H1 (cell line): ENCODE data around the gene SGSM1. TPM values are rescaled to one million over a fixed set of nuclear protein-coding genes. Genes with fewer than 3 reads are reported as not detected.

ENCODE experiments used
- CTCF ChIA-PET: fragments of 300-600 bp; sonication (Branson Sonifier 250); formaldehyde crosslinking; loops from one replicate; lab custom pipeline; 2021; ENCODE audit not compliant: partially characterized antibody; lab: Charles Lee
- POLR2A ChIA-PET: fragments of 300-600 bp; sonication (Branson Sonifier 250); formaldehyde crosslinking; loops from one replicate; lab custom pipeline; 2021; ENCODE audit warnings: inconsistent platforms; ENCODE audit not compliant: partially characterized antibody; lab: Charles Lee
- DNase-seq, 2 experiments: peaks; one replicate each; pipeline versions ENCODE4 v3.0.0 to v3.0.0-alpha.2; 2010 to 2022; ENCODE audit warnings: low spot score in 2 of 2, low read depth in 1 of 2, mixed read lengths in 1 of 2
- FAIRE-seq: peaks from 2 replicates; lab custom pipeline; 2011; peaks lifted over from hg19 to GRCh38; lab: Jason Lieb, UNC
- H2AFZ ChIP-seq: 2 replicates; pipeline ENCODE4 v1.8.1; 2012; ENCODE audit warnings: low read length, inconsistent platforms
- H2AK5ac ChIP-seq: 2 replicates; pipeline ENCODE4 v1.6.1; 2013; ENCODE audit warnings: low read depth, low read length
- H2BK120ac ChIP-seq: replicated peaks from 2 replicates; pipeline ENCODE3; 2013; ENCODE audit warnings: low read depth, low read length, inconsistent platforms
- H2BK12ac ChIP-seq: 2 replicates; pipeline ENCODE4 v1.6.1; 2013; ENCODE audit warnings: low read depth, low read length
- H2BK15ac ChIP-seq: 2 replicates; pipeline ENCODE4 v1.6.1; 2013; ENCODE audit warnings: low read length
- H2BK20ac ChIP-seq: 2 replicates; pipeline ENCODE4 v1.6.1; 2013; ENCODE audit warnings: low read length
- H2BK5ac ChIP-seq: 2 replicates; pipeline ENCODE4 v1.6.1; 2013; ENCODE audit warnings: low read depth, low read length
- H3K14ac ChIP-seq: 2 replicates; pipeline ENCODE4 v1.6.1; 2013; ENCODE audit warnings: inconsistent platforms; ENCODE audit not compliant: insufficient read length
- H3K18ac ChIP-seq: 2 replicates; pipeline ENCODE4 v1.6.1; 2013; ENCODE audit warnings: low read length; ENCODE audit errors: extremely low read depth
- H3K23ac ChIP-seq: 2 replicates; pipeline ENCODE4 v1.6.1; 2013; ENCODE audit warnings: inconsistent platforms; ENCODE audit not compliant: insufficient read length
- H3K23me2 ChIP-seq: 2 replicates; pipeline ENCODE4 v1.6.1; 2013; ENCODE audit warnings: low read depth, low read length
- H3K27ac ChIP-seq: 2 replicates; pipeline ENCODE4 v1.6.1; 2011; ENCODE audit warnings: low read depth, low read length, inconsistent platforms
- H3K27me3 ChIP-seq, 4 experiments: replicated peaks in 1 of 4; 1 replicate in 1 of 4; 2 replicates in 3 of 4; pipeline versions ENCODE4 v1.6.1 to v1.8.1; 2011 to 2013; ENCODE audit warnings: low read length in 3 of 4, mild to moderate bottlenecking in 3 of 4, inconsistent platforms in 2 of 4, mixed read lengths in 2 of 4, moderate library complexity in 1 of 4; ENCODE audit not compliant: control insufficient read depth in 3 of 4, insufficient read depth in 3 of 4; ENCODE audit errors: extremely low read depth in 1 of 4
- H3K36me3 ChIP-seq, 4 experiments: 2 replicates each; pipeline versions ENCODE4 v1.6.1 to v1.8.1; 2011 to 2013; ENCODE audit warnings: mild to moderate bottlenecking in 4 of 4, low read length in 3 of 4, moderate library complexity in 2 of 4, control low read depth in 1 of 4, inconsistent platforms in 1 of 4; ENCODE audit not compliant: insufficient read depth in 4 of 4, control insufficient read depth in 2 of 4
- H3K4ac ChIP-seq: replicated peaks from 2 replicates; pipeline ENCODE3; 2013; ENCODE audit warnings: low read length, low read depth, mixed read lengths, inconsistent platforms; ENCODE audit not compliant: insufficient read length
- H3K4me1 ChIP-seq, 4 experiments: replicated peaks in 1 of 4; 1 replicate in 1 of 4; 2 replicates in 3 of 4; pipeline versions ENCODE4 v1.6.1 to v1.8.1; 2011 to 2013; ENCODE audit warnings: low read length in 3 of 4, inconsistent platforms in 2 of 4, mixed read lengths in 1 of 4; ENCODE audit not compliant: insufficient read depth in 4 of 4, control insufficient read depth in 3 of 4
- H3K4me2 ChIP-seq, 2 experiments: 2 replicates each; pipeline versions ENCODE4 v1.6.1 to v1.8.1; 2011 to 2013; ENCODE audit warnings: low read depth in 2 of 2, low read length in 2 of 2, control low read depth in 1 of 2, inconsistent platforms in 1 of 2, mild to moderate bottlenecking in 1 of 2; ENCODE audit not compliant: insufficient read depth in 1 of 2
- H3K4me3 ChIP-seq, 4 experiments: fragments of 200-600, 300-600 bp in 1 of 4; sonication (generic), shearing (Covaris generic), sonication (Bioruptor Twin) in 1 of 4; 2 replicates each; pipeline versions ENCODE4 v1.5.1 to v1.8.1; 2011 to 2016; ENCODE audit warnings: low read length in 4 of 4, low read depth in 3 of 4, control low read depth in 2 of 4, inconsistent platforms in 2 of 4, mild to moderate bottlenecking in 2 of 4, mixed read lengths in 1 of 4, moderate library complexity in 1 of 4; ENCODE audit not compliant: insufficient read depth in 2 of 4; ENCODE audit errors: extremely low read depth in 1 of 4
- H3K56ac ChIP-seq: replicated peaks from 2 replicates; pipeline ENCODE3; 2013; ENCODE audit warnings: low read depth, mild to moderate bottlenecking, mixed read lengths, low read length, inconsistent platforms; ENCODE audit not compliant: insufficient read length
- H3K79me1 ChIP-seq: 2 replicates; pipeline ENCODE4 v1.6.1; 2013; ENCODE audit warnings: low read depth, low read length, control low read depth
- H3K79me2 ChIP-seq, 2 experiments: 2 replicates each; pipeline versions ENCODE4 v1.6.1 to v1.8.1; 2012 to 2013; ENCODE audit warnings: low read length in 2 of 2, mild to moderate bottlenecking in 2 of 2, inconsistent platforms in 1 of 2; ENCODE audit not compliant: insufficient read depth in 2 of 2, control insufficient read depth in 1 of 2
- H3K9ac ChIP-seq, 4 experiments: replicated peaks in 1 of 4; 1 replicate in 1 of 4; 2 replicates in 3 of 4; pipeline versions ENCODE4 v1.6.1 to v1.8.1; 2011 to 2013; ENCODE audit warnings: low read depth in 3 of 4, low read length in 3 of 4, control low read depth in 2 of 4, mild to moderate bottlenecking in 2 of 4, moderate library complexity in 2 of 4, inconsistent platforms in 1 of 4; ENCODE audit errors: extremely low read depth in 1 of 4
- H3K9me3 ChIP-seq, 2 experiments: 2 replicates each; pipeline versions ENCODE4 v1.6.1 to v1.8.1; 2012 to 2013; ENCODE audit warnings: mild to moderate bottlenecking in 2 of 2, moderate library complexity in 2 of 2, control low read depth in 1 of 2, inconsistent platforms in 1 of 2, low read depth in 1 of 2, low read length in 1 of 2, mixed read lengths in 1 of 2; ENCODE audit not compliant: insufficient read depth in 2 of 2
- H4K20me1 ChIP-seq, 2 experiments: replicated peaks in 1 of 2; 2 replicates each; pipeline versions ENCODE3 to v1.8.1; 2011 to 2013; ENCODE audit warnings: inconsistent platforms in 2 of 2, low read length in 2 of 2, mild to moderate bottlenecking in 1 of 2; ENCODE audit not compliant: insufficient read depth in 2 of 2, control insufficient read depth in 1 of 2
- H4K5ac ChIP-seq: 2 replicates; pipeline ENCODE4 v1.6.1; 2013; ENCODE audit warnings: low read length, low read depth, mixed read lengths, inconsistent platforms; ENCODE audit not compliant: insufficient read length
- H4K8ac ChIP-seq: 2 replicates; pipeline ENCODE4 v1.8.0; 2013; ENCODE audit warnings: mild to moderate bottlenecking, moderate library complexity, low read length, inconsistent platforms; ENCODE audit not compliant: insufficient read depth; ENCODE audit errors: extremely low read depth
- H4K91ac ChIP-seq: replicated peaks from 2 replicates; pipeline ENCODE3; 2013; ENCODE audit warnings: low read length, mixed read lengths, inconsistent platforms; ENCODE audit not compliant: insufficient read length
- SIN3A ChIP-seq, 2 experiments: IDR thresholded peaks in 1 of 2; conservative IDR thresholded peaks in 1 of 2; 2 replicates each; pipeline ENCODE4 v1.6.1; 2011 to 2012; ENCODE audit warnings: low read length in 2 of 2, improper control_type of control experiment in 1 of 2, low read depth in 1 of 2, mild to moderate bottlenecking in 1 of 2
- SP4 ChIP-seq: IDR thresholded peaks from 2 replicates; pipeline ENCODE4 v1.6.1; 2012; ENCODE audit warnings: low read length, inconsistent platforms
- YY1 ChIP-seq: IDR thresholded peaks from 2 replicates; pipeline ENCODE4 v1.6.1; 2011; ENCODE audit warnings: low read depth, mild to moderate bottlenecking, low read length
- WGBS, 2 experiments: shearing (Covaris generic) in 1 of 2; methylation state at CpG; one replicate each; pipeline versions ENCODE4 v1.1.6 to v1.1.7; 2013 to 2015; ENCODE audit warnings: low lambda C conversion rate in 2 of 2, mixed read lengths in 2 of 2, inconsistent platforms in 1 of 2, low coverage in 1 of 2, missing lambda C conversion rate in 1 of 2; ENCODE audit not compliant: insufficient replicate concordance in 2 of 2, insufficient coverage in 1 of 2, insufficient read length in 1 of 2; ENCODE audit errors: extremely low coverage in 1 of 2, missing lambda C conversion rate in 1 of 2; 5-methylcytosine and 5-hydroxymethylcytosine counted together
- polyA plus RNA-seq, 7 experiments: library from polyadenylated mRNA; depleted of rRNA in 3 of 7; stranded (reverse) in 5 of 7; unstranded in 2 of 7; fragments of >200 nt in 5 of 7; fragments of 200-250 nt in 2 of 7; gene quantifications; 1 replicate in 5 of 7; 2 replicates in 1 of 7; 4 replicates in 1 of 7; pipeline versions ENCODE4 v1.2.1 to v1.2.3, GENCODE V29; 2011 to 2013; ENCODE audit warnings: missing spikeins in 2 of 7, mixed read lengths in 2 of 7
- total RNA-seq: library from RNA; stranded (reverse); fragmentation: NEBNext Ultra II Directional; extraction: Animal tissue kit (Norgen Biotek cat#: 25700); gene quantifications from 2 replicates; pipeline ENCODE4 v1.2.1, GENCODE V29; 2021

Gene SGSM1
- total and polyA plus RNA-seq, 2 of the 8 experiments (the other 6 are each of a cell fraction or from before 2014, with no cell fraction given), result 2.8 to 5.2 TPM

- Histone ChIP-seq H4K8ac (no peak overlapping the region), H2BK15ac (no peak overlapping the region), H3K9me3 (no peaks in the 10 kb centered on the region), H3K9ac (no peak overlapping the region), H3K36me3 (no peaks in the 10 kb centered on the region), H3K56ac (no peak overlapping the region), H4K91ac (no peak overlapping the region), H3K23me2 (no peaks in the 10 kb centered on the region), H3K4me3 (no peak overlapping the region), H3K4me1 (no peaks in the 10 kb centered on the region), H2BK12ac (no peak overlapping the region), H3K79me1 (no peaks in the 10 kb centered on the region), H2BK20ac (no peak overlapping the region), H4K5ac (no peak overlapping the region), H3K79me2 (no peaks in the 10 kb centered on the region), H3K27me3 (no peaks in the 10 kb centered on the region), H3K14ac (no peak overlapping the region), H3K4me2 (no peak overlapping the region), H3K27ac (no peak overlapping the region), H2AK5ac (no peak overlapping the region), H2BK5ac (no peak overlapping the region), H3K18ac (no peak overlapping the region), H2AFZ (no peak overlapping the region), H3K4ac (no peak overlapping the region), H2BK120ac (no peak overlapping the region), H4K20me1 (no peaks in the 10 kb centered on the region), H3K23ac (no peak overlapping the region)
- TF ChIP-seq SIN3A (conservative IDR thresholded peaks at IDR 0.05 in 1 of 2, IDR thresholded peaks at IDR 0.05 in 1 of 2; ENCODE audit: low read depth in 1 of 2, low read length in 2 of 2) (0 out of 4 replicates have a peak, but pooled peaks of 1 of the 2 experiments have one; percentile 43), YY1 (peak; percentile 74; the same call in 1 of the 2 replicates), SP4 (no peak)
- DNase-seq (peak; percentile 38 to 80), FAIRE-seq (no peak)
- 71% methylated on average over 4 of the region's 4 CpGs; no CpG with 5 or more reads in 1 of the 2 experiments for WGBS, 2 experiments
- CTCF ChIA-PET, result interaction anchor here (0.6 to 4.7 kb wide), 6 partner anchors 10 to 145 kb away, joined by 3 to 22 read pairs (median 4); no protein-coding TSS in a partner anchor
- POLR2A ChIA-PET, result interaction anchor here (0.6 kb wide), 1 partner anchor 69 kb away, joined by 3 read pairs; no protein-coding TSS in a partner anchor
Observed at GRCh38 chr22:24875862-24876506, 70.0 kb downstream of the SGSM1 start.
